COLO668 (cell line): Measurements from ENCODE around the gene LMCD1.
"Not testable (repeated sequence)": the region's sequence is repeated elsewhere in the genome, so short reads cannot be mapped to it uniquely, and the experiment has no call there.

Source experiments
- DNase-seq: peaks from one replicate; lab custom pipeline; 2025; ENCODE audit not compliant: unreplicated experiment; lab: John Stamatoyannopoulos, UW

The LMCD1 gene

GRCh38 chr3:8559351-8559750 lies 57.7 kb downstream of the LMCD1 start:
- no peak for DNase-seq

DNA sequence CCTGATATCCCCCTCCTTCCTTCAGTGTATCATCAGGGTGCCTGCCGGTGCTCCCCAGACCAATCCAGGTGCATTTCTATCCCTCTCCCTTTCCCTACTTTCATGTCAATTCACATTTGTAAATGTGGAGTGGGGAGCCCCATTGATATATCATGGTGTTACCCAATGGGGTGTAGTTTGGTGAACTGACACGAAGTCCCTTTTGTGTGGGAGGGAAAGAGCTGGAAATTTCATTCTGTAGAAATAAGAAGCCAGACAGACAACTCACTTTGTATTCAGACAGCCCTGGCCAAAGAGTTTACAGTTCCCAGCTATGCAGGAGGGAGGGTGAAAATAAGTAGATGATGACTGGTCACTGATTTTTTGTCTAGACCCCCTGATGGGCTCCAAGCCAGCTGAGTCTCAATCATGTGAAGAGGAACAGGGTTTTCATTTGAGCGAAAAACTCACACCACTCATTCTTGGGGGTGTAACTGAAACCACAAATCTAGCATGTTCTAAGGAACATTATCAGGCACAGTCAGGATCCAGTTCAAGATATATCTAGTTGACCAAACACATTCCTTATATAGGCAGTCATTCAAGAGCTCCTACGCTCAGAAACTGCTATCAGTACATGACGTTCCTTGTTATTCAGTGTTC lies 58.9 kb downstream of the LMCD1 start:
- DNase-seq: no peak

DNA sequence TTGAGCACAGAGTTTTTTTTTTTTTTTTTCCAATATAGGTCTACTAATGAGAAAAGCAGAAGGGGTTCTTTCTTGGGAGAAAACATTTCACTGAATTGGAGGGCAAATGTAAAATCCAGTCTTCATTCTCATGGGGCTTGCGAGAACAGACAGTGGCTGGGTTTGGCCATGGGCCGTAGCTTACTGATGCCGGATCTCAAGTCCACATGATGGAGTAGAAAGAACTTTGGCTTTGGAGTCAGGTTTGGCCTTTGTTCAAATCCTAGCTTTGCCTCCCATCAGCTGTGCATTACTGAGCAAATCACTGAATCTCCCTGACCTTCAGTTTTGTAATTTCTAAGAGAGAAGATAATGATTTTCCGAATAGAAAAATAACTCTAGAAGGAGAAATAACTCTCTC lies 59.7 kb downstream of the LMCD1 start:
- DNase-seq: no peak

GRCh38 chr3:8562081-8562595 lies 60.5 kb downstream of the LMCD1 start:
- DNase-seq: no peak

DNA sequence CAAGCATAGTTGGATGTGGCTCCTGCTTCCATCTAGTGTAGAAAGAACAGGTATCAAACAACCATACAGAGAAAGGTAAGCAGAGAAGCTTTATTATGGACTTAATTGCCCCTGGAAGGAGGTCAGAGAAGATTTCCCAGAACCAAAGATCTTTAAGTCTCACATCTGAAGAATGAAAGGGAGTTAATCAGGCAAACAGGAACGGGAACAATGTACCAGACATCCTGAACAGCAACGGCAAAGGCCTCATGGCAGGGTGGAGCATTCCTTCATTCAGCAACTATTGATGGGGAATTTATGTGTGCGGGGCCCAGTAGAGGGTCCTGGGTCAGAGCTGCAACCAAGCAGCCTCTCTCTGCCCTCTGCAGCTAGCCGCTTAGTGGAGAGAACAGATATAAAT lies 61.5 kb downstream of the LMCD1 start:
- DNase-seq: no peak

- no peak for DNase-seq
Observed at GRCh38 chr3:8563597-8563996, 62.0 kb downstream of the LMCD1 start.

DNA sequence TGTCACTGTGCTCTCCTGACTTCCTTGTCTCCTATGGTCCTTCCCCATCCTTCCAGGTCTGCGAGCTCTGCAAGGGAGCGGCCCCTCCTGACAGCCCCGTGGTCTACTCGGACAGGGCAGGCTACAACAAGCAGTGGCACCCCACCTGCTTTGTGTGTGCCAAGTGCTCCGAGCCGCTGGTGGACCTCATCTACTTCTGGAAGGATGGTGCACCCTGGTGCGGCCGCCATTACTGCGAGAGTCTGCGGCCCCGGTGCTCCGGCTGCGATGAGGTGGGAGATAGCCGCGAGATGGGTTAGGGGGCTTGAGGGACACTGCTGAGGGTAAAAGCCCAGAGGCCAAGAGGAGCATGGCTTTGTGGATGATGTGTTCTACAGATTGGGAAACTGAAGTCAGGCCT lies 63.8 kb downstream of the LMCD1 start:
- no peak for DNase-seq

- no peak for DNase-seq
Observed at GRCh38 chr3:8567784-8568575, 66.4 kb downstream of the LMCD1 start.

- DNase-seq: no peak
Observed at GRCh38 chr3:8571256-8571655, 69.6 kb downstream of the LMCD1 start.

DNA sequence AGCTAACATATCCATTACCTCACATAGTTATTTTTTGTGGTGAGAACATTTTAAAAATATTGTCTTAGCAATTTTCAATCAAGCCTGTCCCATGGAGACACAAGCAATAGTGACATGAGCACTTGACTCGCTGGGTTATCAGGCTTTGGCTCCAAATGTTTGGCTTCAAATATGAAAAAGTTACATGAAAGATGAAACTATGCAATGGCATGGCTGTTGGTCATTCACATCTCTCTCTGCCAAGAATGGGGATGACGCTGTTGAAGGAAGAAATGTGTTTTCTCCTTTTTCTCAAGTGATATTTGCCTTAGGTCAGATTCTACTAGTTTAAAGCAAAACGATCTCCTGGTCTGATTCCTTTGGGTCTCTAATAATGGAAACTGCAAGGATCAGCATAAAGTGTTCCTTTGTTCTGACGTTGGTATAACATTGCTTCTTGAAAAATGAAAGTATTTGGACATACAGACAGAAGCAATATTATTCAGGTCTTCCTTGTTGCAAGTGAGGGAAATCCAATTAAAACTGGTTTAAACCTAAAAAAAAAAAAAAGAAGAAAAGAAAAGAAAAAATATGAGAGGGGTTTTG lies 71.8 kb downstream of the LMCD1 start:
- no peak for DNase-seq

DNA sequence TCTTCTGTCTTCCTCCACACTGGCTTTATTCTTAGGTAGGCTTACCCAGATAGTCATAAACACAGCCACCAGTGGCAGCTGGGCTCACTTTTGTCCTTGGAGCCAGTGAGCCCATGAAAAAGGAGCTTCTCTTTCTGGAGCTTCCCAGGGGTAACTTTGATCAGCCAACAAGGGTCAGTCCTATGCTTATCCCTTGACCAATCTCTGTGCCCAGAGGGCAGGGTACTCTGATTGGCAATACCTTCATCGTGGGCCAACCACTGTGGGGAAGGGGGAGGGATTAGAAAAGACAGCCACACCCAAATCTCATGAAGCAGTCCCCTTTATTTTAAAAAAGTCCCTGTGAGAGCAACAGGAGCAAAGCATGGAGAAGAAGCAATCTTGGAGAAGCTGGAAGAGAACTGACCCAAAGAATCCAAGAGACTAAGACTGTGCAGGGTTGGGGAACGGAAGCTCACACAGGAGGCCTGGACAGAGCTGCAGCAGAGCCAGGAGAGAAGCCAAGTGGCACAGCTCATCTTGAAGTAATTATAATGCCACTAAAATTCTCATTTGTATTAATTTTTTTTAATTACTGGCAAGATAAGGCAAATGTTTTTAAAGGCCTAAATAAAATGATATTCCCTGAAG lies 72.5 kb downstream of the LMCD1 start:
- DNase-seq: no peak

DNA sequence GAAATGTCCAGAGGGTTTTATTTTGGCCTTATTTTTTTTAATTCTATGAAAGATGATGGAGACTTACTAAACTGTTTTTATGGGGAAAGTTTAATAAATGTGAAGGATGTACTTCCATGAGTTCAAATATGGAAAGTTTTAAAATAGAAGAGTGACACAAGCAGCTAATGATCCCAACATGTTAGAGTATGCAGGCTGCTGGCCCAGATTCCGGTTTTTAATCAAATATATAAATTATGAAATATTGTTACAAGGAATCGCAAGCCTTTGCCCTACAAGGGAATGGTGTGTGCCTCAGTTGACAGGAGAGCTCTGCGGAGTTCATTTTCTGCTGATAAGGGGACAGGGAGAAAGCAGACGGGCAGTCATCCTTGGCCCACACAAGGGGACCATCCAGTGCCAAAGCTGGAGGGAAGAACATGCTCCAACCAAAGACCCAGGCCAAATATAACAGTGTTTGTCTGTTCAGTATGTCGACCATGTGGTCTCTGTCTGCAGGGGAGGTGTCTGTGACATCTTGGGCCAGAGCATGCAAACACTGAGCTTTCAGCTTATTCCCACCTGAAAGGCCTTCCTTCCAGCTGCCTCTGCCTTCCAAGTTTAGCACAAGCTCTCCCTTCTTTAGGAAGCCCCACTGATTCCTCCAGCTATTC lies 73.2 kb downstream of the LMCD1 start:
- no peak for DNase-seq

- DNase-seq: no peak
Observed at GRCh38 chr3:8575364-8576104, 73.9 kb downstream of the LMCD1 start.

DNA sequence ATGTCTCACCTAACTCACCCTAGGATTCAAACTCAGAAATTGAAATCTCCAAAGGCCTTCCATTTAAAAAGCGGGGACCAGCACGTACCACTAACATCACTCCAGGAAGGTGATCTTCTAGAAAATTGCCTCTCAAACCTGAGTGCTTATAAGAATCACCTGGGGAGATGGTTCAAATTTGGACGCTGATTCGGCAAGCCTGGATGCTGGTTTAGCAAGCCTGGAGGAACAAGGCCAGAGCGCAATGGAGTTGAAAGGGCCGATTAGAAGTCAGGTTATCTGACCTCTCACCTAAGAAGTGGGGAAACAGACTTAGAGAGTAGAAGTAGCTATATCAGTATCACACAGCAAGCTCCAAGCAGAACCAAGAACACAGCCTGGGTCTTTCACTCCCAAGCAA lies 74.8 kb downstream of the LMCD1 start:
- DNase-seq: no peak

DNA sequence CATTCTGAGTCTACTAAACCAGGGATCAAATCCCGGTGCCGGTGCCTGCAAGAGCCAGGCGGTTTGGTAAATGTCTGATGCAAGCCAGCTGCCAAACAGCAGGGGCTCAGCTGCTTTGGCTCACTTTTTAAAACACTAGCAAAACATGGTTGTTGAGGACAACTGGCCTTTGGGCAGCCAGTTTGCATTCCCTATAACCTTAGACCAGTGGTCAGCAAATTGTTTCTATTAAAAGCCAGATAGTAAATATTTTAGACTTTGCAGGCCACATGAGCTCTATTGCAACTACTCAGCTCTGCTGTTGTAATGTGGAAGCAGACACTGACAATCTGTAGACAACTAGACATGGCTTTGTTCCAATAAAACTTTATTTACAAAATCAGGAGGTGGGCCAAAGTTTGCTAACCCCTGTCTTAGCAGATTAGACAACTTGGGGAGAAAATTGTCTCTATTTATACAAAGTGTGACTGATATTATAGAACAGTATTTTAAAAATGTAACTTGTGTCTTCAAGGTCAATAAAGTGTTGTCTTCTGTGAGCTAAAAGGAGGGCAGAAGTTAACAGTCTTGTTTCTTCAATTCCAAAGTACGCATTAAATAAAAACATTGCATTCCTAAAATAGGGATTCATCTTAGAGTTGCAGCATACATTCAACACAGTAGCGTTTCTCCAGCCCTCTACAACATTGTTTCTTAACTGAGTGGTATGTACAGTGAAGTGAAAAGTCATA lies 75.4 kb downstream of the LMCD1 start:
- DNase-seq: no peak

GRCh38 chr3:8578282-8578681 lies 76.7 kb downstream of the LMCD1 start:
- no peak for DNase-seq

- DNase-seq: no peak
Observed at GRCh38 chr3:8579096-8579495, 77.5 kb downstream of the LMCD1 start.

GRCh38 chr3:8579943-8580342 lies 78.3 kb downstream of the LMCD1 start:
- DNase-seq: no peak

DNA sequence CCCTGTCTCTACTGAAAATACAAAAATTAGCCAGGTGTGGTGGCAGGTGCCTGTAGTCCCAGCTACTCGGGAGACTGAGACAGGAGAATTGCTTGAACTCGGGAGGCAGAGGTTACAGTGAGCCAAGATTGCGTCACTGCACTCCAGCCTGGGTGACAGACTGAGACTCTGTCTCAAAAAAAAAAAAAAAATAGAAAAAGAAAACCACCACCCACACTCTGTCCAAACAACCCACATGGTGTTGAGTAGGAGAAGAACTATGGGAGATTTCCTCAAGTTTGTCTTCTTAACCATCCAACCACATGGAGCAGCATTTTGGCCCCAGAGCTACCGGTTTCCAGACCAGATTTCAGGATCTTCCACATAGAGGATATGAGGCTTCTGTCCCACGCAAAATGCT lies 78.8 kb downstream of the LMCD1 start:
- not testable (repeated sequence) for DNase-seq

DNA sequence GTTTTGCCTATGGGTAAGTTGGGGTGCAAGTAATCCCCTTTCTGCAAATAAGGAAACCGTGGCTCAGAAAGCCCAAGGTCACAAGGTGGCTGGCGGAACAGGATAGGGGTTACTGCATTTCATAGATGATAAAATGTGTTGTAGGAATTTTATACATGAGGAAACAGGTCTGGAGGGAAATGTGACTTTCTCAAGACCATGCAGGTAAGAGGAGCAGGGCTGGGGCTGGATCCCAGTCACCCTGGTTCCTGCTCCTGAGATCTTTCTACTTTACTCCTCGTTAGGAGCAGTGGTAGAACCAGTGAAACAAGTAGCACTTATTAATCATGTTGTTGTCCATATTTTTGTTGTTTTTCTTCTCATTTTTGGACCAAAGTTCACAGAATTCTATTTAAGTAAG lies 79.8 kb downstream of the LMCD1 start:
- DNase-seq: no peak
